ENCODE results near the gene CYFIP2. TPM values are rescaled to one million over a fixed set of nuclear protein-coding genes. Genes with fewer than 3 reads are reported as not detected.

CYFIP2 gene
- total RNA-seq, 1 donor, result 6.5 TPM

DNA sequence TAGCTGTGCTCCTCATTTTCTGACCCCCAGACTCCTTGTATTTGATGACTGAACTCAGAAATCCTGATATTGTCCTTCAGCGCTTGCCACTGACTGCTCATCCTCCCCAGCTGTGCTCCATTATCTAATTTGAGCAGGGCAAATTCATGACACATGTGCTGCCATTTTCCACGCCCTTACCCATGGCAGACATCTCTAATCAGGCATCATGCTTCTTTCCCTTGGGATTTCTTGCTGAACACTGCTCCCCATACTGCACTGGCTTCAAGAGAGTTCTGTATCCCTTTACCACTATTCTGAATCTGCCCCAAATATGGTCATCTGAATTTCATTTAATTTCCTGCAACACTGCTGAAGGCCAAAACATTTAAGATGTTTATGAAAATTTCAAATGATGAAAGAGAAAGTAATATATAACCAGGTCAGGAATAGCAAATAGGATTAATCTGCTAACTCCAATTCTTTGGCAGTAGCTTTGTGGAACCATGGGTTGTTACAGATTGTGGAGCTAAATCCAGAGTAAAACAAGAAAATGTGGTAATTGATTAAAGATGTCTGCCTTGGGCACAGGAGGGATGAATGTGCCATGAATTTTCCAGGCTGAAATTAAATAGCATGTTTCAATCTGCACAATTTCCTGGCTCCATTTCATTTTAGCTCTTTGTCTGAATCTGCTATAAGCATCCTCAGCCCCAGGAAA is 93.6 kb downstream of the CYFIP2 start:
- Histone ChIP-seq H3K79me2 (ENCODE audit: insufficient read depth, low read length) (no peaks in the 10 kb centered on the region), H3K4me3 (ENCODE audit: insufficient read depth, low read length) (no peak overlapping the region), H3K9me3 (ENCODE audit: low read depth, low read length) (no peaks in the 10 kb centered on the region), H3K27ac (ENCODE audit: low read depth, low read length) (no peak overlapping the region), H3K36me3 (ENCODE audit: insufficient read depth, low read length) (no peaks in the 10 kb centered on the region), H3K27me3 (ENCODE audit: insufficient read depth, low read length) (no peaks in the 10 kb centered on the region), H2AFZ (ENCODE audit: low read length) (no peak overlapping the region), H3K4me1 (ENCODE audit: insufficient read depth, low read length) (no peaks in the 10 kb centered on the region), H4K20me1 (ENCODE audit: insufficient read depth, low read length) (no peaks in the 10 kb centered on the region), H3K4me2 (ENCODE audit: insufficient read depth, low read length) (no peak overlapping the region)
- DNase-seq (ENCODE audit: insufficient read length, low spot score, missing footprints), result no peak
- TF ChIP-seq, protein P1, sequence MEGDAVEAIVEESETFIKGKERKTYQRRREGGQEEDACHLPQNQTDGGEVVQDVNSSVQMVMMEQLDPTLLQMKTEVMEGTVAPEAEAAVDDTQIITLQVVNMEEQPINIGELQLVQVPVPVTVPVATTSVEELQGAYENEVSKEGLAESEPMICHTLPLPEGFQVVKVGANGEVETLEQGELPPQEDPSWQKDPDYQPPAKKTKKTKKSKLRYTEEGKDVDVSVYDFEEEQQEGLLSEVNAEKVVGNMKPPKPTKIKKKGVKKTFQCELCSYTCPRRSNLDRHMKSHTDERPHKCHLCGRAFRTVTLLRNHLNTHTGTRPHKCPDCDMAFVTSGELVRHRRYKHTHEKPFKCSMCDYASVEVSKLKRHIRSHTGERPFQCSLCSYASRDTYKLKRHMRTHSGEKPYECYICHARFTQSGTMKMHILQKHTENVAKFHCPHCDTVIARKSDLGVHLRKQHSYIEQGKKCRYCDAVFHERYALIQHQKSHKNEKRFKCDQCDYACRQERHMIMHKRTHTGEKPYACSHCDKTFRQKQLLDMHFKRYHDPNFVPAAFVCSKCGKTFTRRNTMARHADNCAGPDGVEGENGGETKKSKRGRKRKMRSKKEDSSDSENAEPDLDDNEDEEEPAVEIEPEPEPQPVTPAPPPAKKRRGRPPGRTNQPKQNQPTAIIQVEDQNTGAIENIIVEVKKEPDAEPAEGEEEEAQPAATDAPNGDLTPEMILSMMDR (IDR thresholded peaks at IDR 0.05; ENCODE audit: extremely low read depth, low read depth, low read length), result no peak

DNA sequence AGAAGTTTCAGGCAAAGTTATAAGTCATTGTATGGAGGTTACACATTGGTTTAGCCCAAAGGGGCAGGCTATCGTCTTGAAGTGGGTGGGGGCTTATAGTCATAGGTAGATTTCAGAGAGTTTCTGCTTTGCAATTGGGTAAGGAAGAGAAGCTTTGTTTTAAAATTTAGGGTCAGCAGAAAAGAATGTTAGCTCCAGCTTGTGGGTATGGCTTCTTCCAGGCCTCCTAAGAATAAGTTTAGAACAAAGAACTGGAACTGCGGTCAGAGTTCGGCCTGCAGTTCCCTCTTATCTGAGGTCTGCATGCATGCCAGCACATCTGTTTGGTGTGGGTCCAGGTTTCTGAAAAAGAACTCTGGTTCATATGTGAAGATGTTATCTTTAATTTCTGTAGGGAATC is 96.1 kb downstream of the CYFIP2 start:
- DNase-seq (ENCODE audit: insufficient read length, low spot score, missing footprints), result no peak
- H3K4me1 ChIP-seq (ENCODE audit: insufficient read depth, low read length), result peaks cover 2% of the 10 kb centered on the region
- H4K20me1 ChIP-seq (ENCODE audit: insufficient read depth, low read length), result no peaks in the 10 kb centered on the region
- no peaks in the 10 kb centered on the region for H3K9me3 ChIP-seq (ENCODE audit: low read depth, low read length)
- H3K4me3 ChIP-seq (ENCODE audit: insufficient read depth, low read length), result no peak overlapping the region
- no peak overlapping the region for H2AFZ ChIP-seq (ENCODE audit: low read length)
- H3K4me2 ChIP-seq (ENCODE audit: insufficient read depth, low read length), result no peak overlapping the region
- TF ChIP-seq, protein P1 (IDR thresholded peaks at IDR 0.05; ENCODE audit: extremely low read depth, low read depth, low read length), result no peak
- H3K79me2 ChIP-seq (ENCODE audit: insufficient read depth, low read length), result no peaks in the 10 kb centered on the region
- H3K27ac ChIP-seq (ENCODE audit: low read depth, low read length), result no peak overlapping the region
- H3K27me3 ChIP-seq (ENCODE audit: insufficient read depth, low read length), result no peaks in the 10 kb centered on the region
- H3K36me3 ChIP-seq (ENCODE audit: insufficient read depth, low read length), result no peaks in the 10 kb centered on the region

DNA sequence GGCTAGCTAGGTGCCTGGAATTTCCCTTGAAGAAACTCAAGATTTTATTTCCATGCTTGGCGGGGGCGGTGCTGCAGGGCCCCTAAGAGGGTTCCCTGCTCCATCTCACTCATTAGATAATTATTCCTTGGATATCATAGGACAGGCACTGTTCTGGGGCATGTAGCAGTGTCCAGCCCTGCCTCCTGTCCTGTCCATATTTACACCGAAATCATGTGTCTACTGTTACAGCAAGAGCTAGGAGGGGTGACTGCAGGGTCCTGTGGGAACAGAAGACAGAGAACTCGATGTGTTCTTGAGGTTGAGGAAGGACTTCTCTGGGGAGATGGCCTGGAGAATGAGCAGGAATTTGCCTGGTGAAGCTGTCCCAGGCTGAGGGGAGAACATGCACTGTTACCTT is 96.6 kb downstream of the CYFIP2 start:
- H3K4me2 ChIP-seq (ENCODE audit: insufficient read depth, low read length), result no peak overlapping the region
- H3K36me3 ChIP-seq (ENCODE audit: insufficient read depth, low read length), result no peaks in the 10 kb centered on the region
- H3K79me2 ChIP-seq (ENCODE audit: insufficient read depth, low read length), result no peaks in the 10 kb centered on the region
- H4K20me1 ChIP-seq (ENCODE audit: insufficient read depth, low read length), result no peaks in the 10 kb centered on the region
- TF ChIP-seq, protein P1 (IDR thresholded peaks at IDR 0.05; ENCODE audit: extremely low read depth, low read depth, low read length), result no peak
- H3K4me1 ChIP-seq (ENCODE audit: insufficient read depth, low read length), result peaks cover 4% of the 10 kb centered on the region
- H3K27me3 ChIP-seq (ENCODE audit: insufficient read depth, low read length), result no peaks in the 10 kb centered on the region
- no peak overlapping the region for H2AFZ ChIP-seq (ENCODE audit: low read length)
- DNase-seq (ENCODE audit: insufficient read length, low spot score, missing footprints), result no peak
- no peak overlapping the region for H3K27ac ChIP-seq (ENCODE audit: low read depth, low read length)
- H3K4me3 ChIP-seq (ENCODE audit: insufficient read depth, low read length), result no peak overlapping the region
- no peaks in the 10 kb centered on the region for H3K9me3 ChIP-seq (ENCODE audit: low read depth, low read length)

DNA sequence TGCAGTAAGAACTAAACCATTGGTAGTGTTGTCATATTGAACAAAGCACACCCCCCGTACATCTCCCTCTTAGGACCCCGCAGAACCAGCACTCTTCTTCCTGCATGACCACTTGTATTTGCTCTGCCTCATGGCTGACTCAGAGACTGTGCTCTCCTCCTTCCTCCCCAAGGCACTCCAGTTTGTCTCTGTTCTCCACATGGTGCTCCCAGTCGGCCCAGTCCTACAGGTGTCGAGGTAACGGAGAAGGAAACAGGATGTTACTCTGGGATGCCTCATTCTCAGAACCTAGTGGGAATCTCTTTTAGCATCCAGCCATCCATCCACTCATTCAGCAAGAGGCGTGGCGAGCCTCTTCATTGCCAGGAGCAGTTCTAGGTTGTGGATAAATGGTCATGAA is 97.1 kb downstream of the CYFIP2 start:
- Histone ChIP-seq H2AFZ (ENCODE audit: low read length) (no peak overlapping the region), H3K4me1 (ENCODE audit: insufficient read depth, low read length) (peaks cover 4% of the 10 kb centered on the region), H3K9me3 (ENCODE audit: low read depth, low read length) (no peaks in the 10 kb centered on the region)

More for the DNA sequence above, 97.1 kb downstream of the CYFIP2 start:
- no peaks in the 10 kb centered on the region for H3K27me3 ChIP-seq (ENCODE audit: insufficient read depth, low read length)
- H3K4me2 ChIP-seq (ENCODE audit: insufficient read depth, low read length), result no peak overlapping the region
- no peaks in the 10 kb centered on the region for H3K79me2 ChIP-seq (ENCODE audit: insufficient read depth, low read length)
- H3K4me3 ChIP-seq (ENCODE audit: insufficient read depth, low read length), result no peak overlapping the region
- no peak for DNase-seq (ENCODE audit: insufficient read length, low spot score, missing footprints)
- no peaks in the 10 kb centered on the region for H3K36me3 ChIP-seq (ENCODE audit: insufficient read depth, low read length)
- no peaks in the 10 kb centered on the region for H4K20me1 ChIP-seq (ENCODE audit: insufficient read depth, low read length)
- H3K27ac ChIP-seq (ENCODE audit: low read depth, low read length), result no peak overlapping the region
- TF ChIP-seq, protein P1 (IDR thresholded peaks at IDR 0.05; ENCODE audit: extremely low read depth, low read depth, low read length), result no peak
